IMR-90 (cell line): ENCODE measurements around the gene VPS11. TPM values are rescaled to one million over a fixed set of nuclear protein-coding genes. Genes with fewer than 3 reads are reported as not detected.

Source experiments
- ATAC-seq: fragments of 200-7000 bp; cut with Tn5 transposase; 2 replicates; pipeline ENCODE4 v1.9.1; 2020; ENCODE audit warnings: low read depth, mild to moderate bottlenecking, moderate library complexity
- BruUV-seq: library from RNA; stranded (reverse); fragments of 400-500 nt; replicated peaks from 2 replicates; lab custom pipeline; 2021; lab: Mats Ljungman, UMichigan
- CTCF ChIA-PET: fragments of 300-600 bp; formaldehyde crosslinking; extraction: SDS; loops from one replicate; lab custom pipeline; 2021; ENCODE audit warnings: antibody characterized with exemption; lab: Yijun Ruan, JAX
- POLR2A ChIA-PET: fragments of 300-600 bp; sonication (Branson Sonifier 250); formaldehyde crosslinking; loops from one replicate; lab custom pipeline; 2022; ENCODE audit warnings: antibody characterized with exemption; ENCODE audit not compliant: unreplicated experiment; lab: Charles Lee
- DNase-seq: peaks from one replicate; pipeline ENCODE4 v3.0.0; 2013
- H2AFZ ChIP-seq: replicated peaks from 2 replicates; pipeline ENCODE3; 2013; ENCODE audit warnings: low read length, mild to moderate bottlenecking; ENCODE audit not compliant: poor library complexity
- H2AK5ac ChIP-seq: 2 replicates; pipeline ENCODE4 v1.6.1; 2013; ENCODE audit warnings: low read depth, low read length, inconsistent platforms
- H2AK9ac ChIP-seq: replicated peaks from 2 replicates; pipeline ENCODE3; 2013; ENCODE audit warnings: mild to moderate bottlenecking, low read depth, low read length, moderate library complexity; ENCODE audit not compliant: poor library complexity
- H2BK120ac ChIP-seq: 2 replicates; pipeline ENCODE4 v1.6.1; 2013; ENCODE audit warnings: low read depth, low read length, inconsistent platforms
- H2BK15ac ChIP-seq: 3 replicates; pipeline ENCODE4 v1.6.1; 2013; ENCODE audit warnings: low read depth, low read length, inconsistent platforms
- H2BK20ac ChIP-seq: 2 replicates; pipeline ENCODE4 v1.6.1; 2013; ENCODE audit warnings: low read depth, mild to moderate bottlenecking, inconsistent platforms, low read length, moderate library complexity
- H2BK5ac ChIP-seq: 2 replicates; pipeline ENCODE4 v1.6.1; 2013; ENCODE audit warnings: mild to moderate bottlenecking, low read depth, low read length, inconsistent platforms; ENCODE audit not compliant: poor library complexity, severe bottlenecking
- H3K14ac ChIP-seq: replicated peaks from 2 replicates; pipeline ENCODE4 v1.6.1; 2013; ENCODE audit warnings: low read depth, low read length, inconsistent platforms
- H3K18ac ChIP-seq: 2 replicates; pipeline ENCODE4 v1.6.1; 2013; ENCODE audit warnings: low read depth, low read length, control low read depth
- H3K23ac ChIP-seq: 2 replicates; pipeline ENCODE4 v1.6.1; 2013; ENCODE audit warnings: low read depth, low read length, inconsistent platforms
- H3K27ac ChIP-seq: 2 replicates; pipeline ENCODE4 v1.5.1; 2013; ENCODE audit warnings: mild to moderate bottlenecking, control low read depth, low read length; ENCODE audit not compliant: insufficient read depth
- H3K27me3 ChIP-seq: 2 replicates; pipeline ENCODE4 v1.6.1; 2013; ENCODE audit warnings: low read length; ENCODE audit not compliant: control insufficient read depth, insufficient read depth
- H3K36me3 ChIP-seq: 2 replicates; pipeline ENCODE4 v1.6.1; 2013; ENCODE audit warnings: low read length, mixed read lengths; ENCODE audit not compliant: control insufficient read depth, insufficient read depth
- H3K4ac ChIP-seq: 2 replicates; pipeline ENCODE4 v1.6.1; 2013; ENCODE audit warnings: low read depth, low read length, inconsistent platforms
- H3K4me1 ChIP-seq: 2 replicates; pipeline ENCODE4 v1.6.1; 2013; ENCODE audit warnings: low read length, mixed read lengths; ENCODE audit not compliant: control insufficient read depth, insufficient read depth
- H3K4me2 ChIP-seq: 2 replicates; pipeline ENCODE4 v1.6.1; 2013; ENCODE audit warnings: low read depth, mild to moderate bottlenecking, control low read depth, low read length, moderate library complexity
- H3K4me3 ChIP-seq: 2 replicates; pipeline ENCODE4 v1.5.1; 2013; ENCODE audit warnings: low read depth, mild to moderate bottlenecking, control low read depth, low read length, moderate library complexity; ENCODE audit not compliant: insufficient read depth
- H3K56ac ChIP-seq: 2 replicates; pipeline ENCODE4 v1.6.1; 2013; ENCODE audit warnings: low read length, inconsistent platforms; ENCODE audit not compliant: insufficient read depth; ENCODE audit errors: extremely low read depth
- H3K79me1 ChIP-seq, 2 experiments: 2 replicates each; pipeline ENCODE4 v1.6.1; 2013; ENCODE audit warnings: low read length in 2 of 2, inconsistent platforms in 1 of 2, low read depth in 1 of 2
- H3K9ac ChIP-seq: 2 replicates; pipeline ENCODE4 v1.6.1; 2013; ENCODE audit warnings: low read depth, low read length, control low read depth
- H3K9me1 ChIP-seq: 2 replicates; pipeline ENCODE4 v1.6.1; 2013; ENCODE audit warnings: low read length, inconsistent platforms; ENCODE audit not compliant: insufficient read depth
- H3K9me3 ChIP-seq: 2 replicates; pipeline ENCODE4 v1.6.1; 2013; ENCODE audit warnings: low read length; ENCODE audit not compliant: control insufficient read depth, insufficient read depth
- H4K20me1 ChIP-seq: 2 replicates; pipeline ENCODE4 v1.6.1; 2013; ENCODE audit warnings: low read length, inconsistent platforms; ENCODE audit not compliant: insufficient read depth
- H4K5ac ChIP-seq: 2 replicates; pipeline ENCODE4 v1.6.1; 2013; ENCODE audit warnings: mild to moderate bottlenecking, low read depth, low read length, control low read depth
- H4K8ac ChIP-seq, 2 experiments: 2 replicates each; pipeline ENCODE4 v1.6.1; 2013; ENCODE audit warnings: low read depth in 2 of 2, low read length in 2 of 2, control low read depth in 1 of 2, inconsistent platforms in 1 of 2
- H4K91ac ChIP-seq: 2 replicates; pipeline ENCODE4 v1.6.1; 2013; ENCODE audit warnings: low read depth, low read length, inconsistent platforms; ENCODE audit not compliant: insufficient read depth
- ELK1 ChIP-seq: fragments of 150-350 bp; IDR thresholded peaks from 2 replicates; pipeline ENCODE4 v1.6.1; 2016; ENCODE audit warnings: low read depth, mild to moderate bottlenecking, low read length, moderate library complexity, borderline replicate concordance
- MAZ ChIP-seq: IDR thresholded peaks from 2 replicates; pipeline ENCODE4 v1.6.1; 2012; ENCODE audit warnings: low read depth, mild to moderate bottlenecking, low read length, improper control_type of control experiment, moderate library complexity, borderline replicate concordance
- MXI1 ChIP-seq: IDR thresholded peaks from 2 replicates; pipeline ENCODE4 v1.6.1; 2012; ENCODE audit warnings: low read depth, mild to moderate bottlenecking, low read length, moderate library complexity, borderline replicate concordance
- POLR2A ChIP-seq: IDR thresholded peaks from 2 replicates; pipeline ENCODE4 v1.6.1; 2012; ENCODE audit warnings: mild to moderate bottlenecking, low read depth, low read length
- RFX5 ChIP-seq: IDR thresholded peaks from 2 replicates; pipeline ENCODE4 v1.8.0; 2012; ENCODE audit warnings: low read depth, mild to moderate bottlenecking, low read length, moderate library complexity
- WGBS, 2 experiments: methylation state at CpG; one replicate each; pipeline versions ENCODE4 v1.1.5 to v1.1.7; 2013; ENCODE audit warnings: missing lambda C conversion rate in 2 of 2; ENCODE audit not compliant: insufficient read length in 1 of 2; ENCODE audit errors: extremely low coverage in 2 of 2; 5-methylcytosine and 5-hydroxymethylcytosine counted together
- dilution Hi-C: fragments of 300-500 bp; cut with HindIII; formaldehyde crosslinking; loops from one replicate; pipeline ENCODE4 v1.14.3; 2018; ENCODE audit warnings: low sequenced_read_pairs; ENCODE audit not compliant: unreplicated experiment
- in situ Hi-C: fragments of 300-500 bp; cut with MboI; formaldehyde crosslinking; loops from 3 replicates; pipeline ENCODE4 v1.14.3; 2019; ENCODE audit warnings: low sequenced_read_pairs, inconsistent platforms, mixed read lengths
- intact Hi-C: fragments of 100-400 bp; cut with micrococcal nuclease; formaldehyde crosslinking; loops from 2 replicates; pipeline ENCODE4 v1.10.0; 2022
- polyA plus RNA-seq, 3 experiments: library from polyadenylated mRNA; depleted of rRNA; stranded (reverse); fragments of >200 nt; gene quantifications; 2 replicates each; pipeline ENCODE4 v1.2.3, GENCODE V29; 2012; ENCODE audit warnings: low replicate concordance in 1 of 3
- total RNA-seq: library from RNA; depleted of rRNA; stranded (reverse); fragments of >200 nt; gene quantifications from 2 replicates; pipeline ENCODE4 v1.2.3, GENCODE V29; 2012
- TF ChIP-seq, protein P1 (sequence below): fragments of 150-350 bp; IDR thresholded peaks from 2 replicates; pipeline ENCODE4 v1.6.1; 2017; ENCODE audit warnings: mild to moderate bottlenecking, antibody characterized with exemption, low read length, low read depth
- TF ChIP-seq, protein P2 (sequence below): conservative IDR thresholded peaks from 2 replicates; pipeline ENCODE4 v1.5.1; 2012; ENCODE audit warnings: mild to moderate bottlenecking, low read depth, low read length, improper control_type of control experiment

Gene VPS11
- total and polyA plus RNA-seq, 2 of the 4 experiments (the other 2 are of a cell fraction), result 19.7 to 30.5 TPM

DNA sequence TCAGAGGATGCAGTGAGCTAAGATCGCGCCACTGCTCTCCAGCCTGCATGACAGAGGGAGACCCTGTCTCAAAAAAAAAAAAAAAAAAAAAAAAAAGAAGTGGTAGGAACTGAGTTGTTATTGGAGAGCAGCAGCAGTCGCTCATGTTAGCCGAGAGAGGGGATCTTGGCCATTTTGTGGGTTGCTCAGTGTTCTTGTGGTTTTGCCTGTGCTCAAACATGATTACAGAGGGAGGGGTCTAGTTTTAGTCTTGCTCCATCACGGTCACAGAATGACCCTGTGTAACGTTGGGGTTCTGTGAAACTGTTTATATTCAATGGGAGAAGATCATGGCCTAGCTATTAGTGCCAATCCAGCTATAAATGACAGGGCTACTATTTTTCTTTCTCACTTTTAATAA, 32.1 kb downstream of the VPS11 start:
- no peak for ATAC-seq
- no peak overlapping the region for H3K27ac ChIP-seq
- BruUV-seq, result no TSS peak
- H4K8ac ChIP-seq, result no peak overlapping the region
- H4K20me1 ChIP-seq, result no peaks in the 10 kb centered on the region; the same call in 1 of the 2 replicates
- no peak overlapping the region for H3K23ac ChIP-seq
- dilution Hi-C loops, result no loop called here
- no peak overlapping the region for H3K9ac ChIP-seq
- intact Hi-C loops, result loop anchor here (10.0 kb wide), 1 partner anchor 375 kb away; no protein-coding TSS in a partner anchor
- no peak overlapping the region for H2BK5ac ChIP-seq
- in situ Hi-C loops, result loop anchor here (5.0 kb wide), 1 partner anchor 98 kb away; no protein-coding TSS in a partner anchor
- POLR2A ChIA-PET, result no interaction called here
- no peak overlapping the region for H3K4me3 ChIP-seq
- H2BK15ac ChIP-seq, result no peak overlapping the region
- no peak for DNase-seq
- no peak overlapping the region for H3K4me2 ChIP-seq
- peaks cover 14% of the 10 kb centered on the region for H3K36me3 ChIP-seq
- no peak overlapping the region for H3K18ac ChIP-seq
- no peak overlapping the region for H3K4ac ChIP-seq
- no peak overlapping the region for H2AK5ac ChIP-seq
- WGBS, 2 experiments, result 95% methylated on average over 4 of the region's 6 CpGs; no CpG with 5 or more reads in 1 of the 2 experiments
- no peak overlapping the region for H3K14ac ChIP-seq
- no peak overlapping the region for H4K91ac ChIP-seq
- H3K27me3 ChIP-seq, result no peaks in the 10 kb centered on the region
- no peak overlapping the region for H2BK20ac ChIP-seq
- CTCF ChIA-PET, result interaction anchor here (0.9 kb wide), 1 partner anchor 32 kb away, joined by 5 read pairs; the partner anchor contains the start of gene VPS11
- H3K79me1 ChIP-seq, result peaks cover 18 to 46% of the 10 kb centered on the region in 2 experiments
- H2BK120ac ChIP-seq, result no peak overlapping the region
- no peak overlapping the region for H3K56ac ChIP-seq
- no peak overlapping the region for H2AFZ ChIP-seq
- H3K9me3 ChIP-seq, result no peaks in the 10 kb centered on the region
- H2AK9ac ChIP-seq, result no peak overlapping the region
- peaks cover 6% of the 10 kb centered on the region; the same call in 1 of the 2 replicates for H3K9me1 ChIP-seq
- TF ChIP-seq, protein P1, sequence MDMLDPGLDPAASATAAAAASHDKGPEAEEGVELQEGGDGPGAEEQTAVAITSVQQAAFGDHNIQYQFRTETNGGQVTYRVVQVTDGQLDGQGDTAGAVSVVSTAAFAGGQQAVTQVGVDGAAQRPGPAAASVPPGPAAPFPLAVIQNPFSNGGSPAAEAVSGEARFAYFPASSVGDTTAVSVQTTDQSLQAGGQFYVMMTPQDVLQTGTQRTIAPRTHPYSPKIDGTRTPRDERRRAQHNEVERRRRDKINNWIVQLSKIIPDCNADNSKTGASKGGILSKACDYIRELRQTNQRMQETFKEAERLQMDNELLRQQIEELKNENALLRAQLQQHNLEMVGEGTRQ, result no peak
- TF ChIP-seq ELK1 (no peak), POLR2A (no peak), MXI1 (no peak), MAZ (no peak), RFX5 (no peak)
- TF ChIP-seq, protein P2, sequence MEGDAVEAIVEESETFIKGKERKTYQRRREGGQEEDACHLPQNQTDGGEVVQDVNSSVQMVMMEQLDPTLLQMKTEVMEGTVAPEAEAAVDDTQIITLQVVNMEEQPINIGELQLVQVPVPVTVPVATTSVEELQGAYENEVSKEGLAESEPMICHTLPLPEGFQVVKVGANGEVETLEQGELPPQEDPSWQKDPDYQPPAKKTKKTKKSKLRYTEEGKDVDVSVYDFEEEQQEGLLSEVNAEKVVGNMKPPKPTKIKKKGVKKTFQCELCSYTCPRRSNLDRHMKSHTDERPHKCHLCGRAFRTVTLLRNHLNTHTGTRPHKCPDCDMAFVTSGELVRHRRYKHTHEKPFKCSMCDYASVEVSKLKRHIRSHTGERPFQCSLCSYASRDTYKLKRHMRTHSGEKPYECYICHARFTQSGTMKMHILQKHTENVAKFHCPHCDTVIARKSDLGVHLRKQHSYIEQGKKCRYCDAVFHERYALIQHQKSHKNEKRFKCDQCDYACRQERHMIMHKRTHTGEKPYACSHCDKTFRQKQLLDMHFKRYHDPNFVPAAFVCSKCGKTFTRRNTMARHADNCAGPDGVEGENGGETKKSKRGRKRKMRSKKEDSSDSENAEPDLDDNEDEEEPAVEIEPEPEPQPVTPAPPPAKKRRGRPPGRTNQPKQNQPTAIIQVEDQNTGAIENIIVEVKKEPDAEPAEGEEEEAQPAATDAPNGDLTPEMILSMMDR, result no peak
- H4K5ac ChIP-seq, result no peak overlapping the region
- peaks cover 5% of the 10 kb centered on the region for H3K4me1 ChIP-seq
